ENCODE measurements around the gene PLVAP. TPM values are rescaled to one million over a fixed set of nuclear protein-coding genes. Genes with fewer than 3 reads are reported as not detected.

The PLVAP gene
- total and polyA plus RNA-seq, 2 experiments from 2014 or later: not detected

GRCh38 chr19:17305517-17306284, 71.4 kb downstream of the PLVAP start, which contains the start of gene MRPL34:
TSS of gene MRPL34 (plus strand) at chr19:17305872. CDS start at chr19:17305893, 21 bp downstream.
- H3K4me3 ChIP-seq: peak within 1 kb of the TSS; percentile 91
- no peaks in the 10 kb centered on the region for H3K9me2 ChIP-seq (ENCODE audit: insufficient read depth)
- peaks cover 10% of the 10 kb centered on the region for H3K36me3 Mint-ChIP-seq (ENCODE audit: low read depth)
- peak within 1 kb of the TSS; percentile 11; the same call in 1 of the 2 replicates for H2AFZ ChIP-seq
- peaks cover 10% of the 10 kb centered on the region for H4K20me1 ChIP-seq (replicated peaks; ENCODE audit: insufficient read depth)
- peaks cover 44% of the 10 kb centered on the region for H3F3A ChIP-seq (replicated peaks; ENCODE audit: low read depth)
- peak; percentile 99 for DNase-seq (ENCODE audit: low spot score)
- H3K27me3 ChIP-seq (ENCODE audit: insufficient read depth): no peaks in the 10 kb centered on the region
- H3K27ac Mint-ChIP-seq: peak within 1 kb of the TSS; percentile 97
- H3K4me1 ChIP-seq (ENCODE audit: insufficient read depth): peaks cover 44% of the 10 kb centered on the region
- peaks cover 20% of the 10 kb centered on the region for H3K79me2 ChIP-seq (replicated peaks; ENCODE audit: insufficient read depth)
- peak; percentile 79 for TF ChIP-seq POLR2AphosphoS5 (IDR thresholded peaks at IDR 0.05; ENCODE audit: low read depth)
- TF ChIP-seq NANOG (IDR thresholded peaks at IDR 0.05; ENCODE audit: borderline replicate concordance): no peak
- TF ChIP-seq CTCF (conservative IDR thresholded peaks at IDR 0.05; ENCODE audit: low read depth in 2 of 2): peak; percentile 65 to 74
- TF ChIP-seq ETS1 (IDR thresholded peaks at IDR 0.05): peak; percentile 67; the same call in 1 of the 2 replicates
- H3K9me3 Mint-ChIP-seq: no peaks in the 10 kb centered on the region; the same call in 1 of the 3 replicates
- peak within 1 kb of the TSS; percentile 79 for H3K4me2 ChIP-seq
- H3K27ac ChIP-seq (ENCODE audit: low read depth): peak within 1 kb of the TSS; percentile 92
- H3K4me3 Mint-ChIP-seq: peak within 1 kb of the TSS; percentile 95
- H3K4me1 Mint-ChIP-seq: peaks cover 41% of the 10 kb centered on the region
- peaks cover 31% of the 10 kb centered on the region for H3K27me3 Mint-ChIP-seq (ENCODE audit: insufficient read depth, low read depth, poor library complexity)
- no peaks in the 10 kb centered on the region for H3K36me3 ChIP-seq (ENCODE audit: insufficient read depth)
- ATAC-seq: peak; percentile 43

- Histone ChIP-seq H4K20me1 (replicated peaks; ENCODE audit: insufficient read depth) (peaks cover 5% of the 10 kb centered on the region), H2AFZ (no peak overlapping the region), H3K4me1 (ENCODE audit: insufficient read depth) (peaks cover 38% of the 10 kb centered on the region), H3K36me3 (ENCODE audit: insufficient read depth) (no peaks in the 10 kb centered on the region), H3K4me2 (peak overlapping the region; percentile 75), H3K4me3 (peak overlapping the region; percentile 38; the same call in 1 of the 2 replicates), H3K9me2 (ENCODE audit: insufficient read depth) (no peaks in the 10 kb centered on the region), H3F3A (replicated peaks; ENCODE audit: low read depth) (peaks cover 40% of the 10 kb centered on the region), H3K27me3 (ENCODE audit: insufficient read depth) (no peaks in the 10 kb centered on the region), H3K79me2 (replicated peaks; ENCODE audit: insufficient read depth) (peaks cover 15% of the 10 kb centered on the region), H3K27ac (ENCODE audit: low read depth) (peak overlapping the region; percentile 84)
- Mint-ChIP-seq H3K36me3 (ENCODE audit: low read depth) (peaks cover 9% of the 10 kb centered on the region), H3K27me3 (ENCODE audit: insufficient read depth, low read depth, poor library complexity) (peaks cover 31% of the 10 kb centered on the region), H3K27ac (no peak overlapping the region), H3K4me3 (peak overlapping the region; percentile 95), H3K9me3 (no peaks in the 10 kb centered on the region; the same call in 1 of the 3 replicates), H3K4me1 (peaks cover 37% of the 10 kb centered on the region)
- no peak for ATAC-seq
- DNase-seq (ENCODE audit: low spot score): no peak
- TF ChIP-seq POLR2AphosphoS5 (IDR thresholded peaks at IDR 0.05; ENCODE audit: low read depth) (no peak), ZNF462 (CRISPR knock-in tag; IDR thresholded peaks at IDR 0.05) (no peak), NANOG (IDR thresholded peaks at IDR 0.05; ENCODE audit: borderline replicate concordance) (no peak), CREB1 (CRISPR knock-in tag; IDR thresholded peaks at IDR 0.05; ENCODE audit: low read depth) (no peak), ETS1 (IDR thresholded peaks at IDR 0.05) (no peak), ZNF114 (CRISPR knock-in tag; IDR thresholded peaks at IDR 0.05) (no peak)
Measured at GRCh38 chr19:17305216-17305516, 72.0 kb downstream of the PLVAP start.
